GM23338 (cell line): ENCODE measurements around the gene CTNNA3. TPM values are rescaled to one million over a fixed set of nuclear protein-coding genes. Genes with fewer than 3 reads are reported as not detected.

Experiments
- ATAC-seq: fragments of 200-7000 bp; cut with Tn5 transposase; 3 replicates; pipeline ENCODE4 v1.9.1; 2020
- DNase-seq: peaks from one replicate; pipeline ENCODE4 v3.0.0-alpha.2; 2015; ENCODE audit warnings: low spot score
- H2AFZ ChIP-seq: fragments of 200-600 bp; sonication (generic); 2 replicates; pipeline ENCODE4 v1.8.0; 2016; ENCODE audit warnings: antibody characterized with exemption, mild to moderate bottlenecking, moderate library complexity
- H3F3A ChIP-seq: fragments of 200-600 bp; sonication (generic); replicated peaks from 2 replicates; pipeline ENCODE4 v1.8.0; 2017; ENCODE audit warnings: antibody characterized with exemption, mixed run types, low read depth
- H3K27ac ChIP-seq: fragments of 200-600 bp; sonication (generic); 2 replicates; pipeline ENCODE4 v1.6.1; 2016; ENCODE audit warnings: low read depth
- H3K27me3 ChIP-seq: fragments of 200-600 bp; sonication (generic); 2 replicates; pipeline ENCODE4 v1.8.0; 2016; ENCODE audit warnings: mild to moderate bottlenecking, mixed run types, moderate library complexity; ENCODE audit not compliant: insufficient read depth
- H3K36me3 ChIP-seq: fragments of 200-600 bp; sonication (generic); 2 replicates; pipeline ENCODE4 v1.8.0; 2016; ENCODE audit warnings: mild to moderate bottlenecking; ENCODE audit not compliant: insufficient read depth
- H3K4me1 ChIP-seq: fragments of 200-600 bp; sonication (generic); 2 replicates; pipeline ENCODE4 v1.8.0; 2016; ENCODE audit warnings: mild to moderate bottlenecking, moderate library complexity; ENCODE audit not compliant: insufficient read depth
- H3K4me2 ChIP-seq: fragments of 200-600 bp; sonication (generic); 2 replicates; pipeline ENCODE4 v1.7.1; 2017; ENCODE audit warnings: mixed run types
- H3K4me3 ChIP-seq: fragments of 200-600 bp; sonication (generic); 2 replicates; pipeline ENCODE4 v1.6.1; 2016; ENCODE audit warnings: mixed run types
- H3K79me2 ChIP-seq: fragments of 200-600 bp; sonication (generic); replicated peaks from 2 replicates; pipeline ENCODE4 v1.8.0; 2017; ENCODE audit warnings: mild to moderate bottlenecking; ENCODE audit not compliant: insufficient read depth
- H3K9me2 ChIP-seq: fragments of 200-600 bp; sonication (generic); 2 replicates; pipeline ENCODE4 v1.8.0; 2017; ENCODE audit not compliant: insufficient read depth
- H4K20me1 ChIP-seq: fragments of 200-600 bp; sonication (generic); replicated peaks from 2 replicates; pipeline ENCODE4 v1.8.0; 2017; ENCODE audit warnings: mild to moderate bottlenecking; ENCODE audit not compliant: insufficient read depth
- H3K27ac Mint-ChIP-seq: 2 replicates; pipeline ENCODE4 v1.8.0; 2020; ENCODE audit warnings: inconsistent platforms, mild to moderate bottlenecking, moderate library complexity, mixed read lengths
- H3K27me3 Mint-ChIP-seq: 3 replicates; pipeline ENCODE4 v1.8.0; 2022; ENCODE audit warnings: low read depth, mild to moderate bottlenecking, moderate library complexity, mixed read lengths, inconsistent platforms; ENCODE audit not compliant: insufficient read depth, poor library complexity
- H3K36me3 Mint-ChIP-seq: 3 replicates; pipeline ENCODE4 v1.8.0; 2021; ENCODE audit warnings: low read depth, mild to moderate bottlenecking, inconsistent platforms, moderate library complexity, mixed read lengths
- H3K4me1 Mint-ChIP-seq: 3 replicates; pipeline ENCODE4 v1.8.0; 2020; ENCODE audit warnings: mild to moderate bottlenecking, inconsistent platforms, mixed read lengths
- H3K4me3 Mint-ChIP-seq: 3 replicates; pipeline ENCODE4 v1.8.0; 2021; ENCODE audit warnings: moderate library complexity, mild to moderate bottlenecking, inconsistent platforms, mixed read lengths
- H3K9me3 Mint-ChIP-seq: 3 replicates; pipeline ENCODE4 v1.8.0; 2020; ENCODE audit warnings: moderate library complexity, mild to moderate bottlenecking, inconsistent platforms, mixed read lengths
- CREB1 ChIP-seq: fragments of 250-450 bp; sonication (Bioruptor Pico); IDR thresholded peaks from 2 replicates; pipeline ENCODE4 v1.5.0; 2020; ENCODE audit warnings: low read depth, mild to moderate bottlenecking, moderate library complexity
- CTCF ChIP-seq, 2 experiments: fragments of 200-600 bp in 1 of 2; sonication (generic) in 1 of 2; conservative IDR thresholded peaks; 2 replicates each; pipeline versions ENCODE4 v1.5.1 to v1.6.1; 2016 to 2017; ENCODE audit warnings: antibody characterized with exemption in 2 of 2, low read depth in 2 of 2, mild to moderate bottlenecking in 2 of 2, moderate library complexity in 1 of 2
- ETS1 ChIP-seq: IDR thresholded peaks from 2 replicates; pipeline ENCODE4 v1.6.1; 2016; ENCODE audit warnings: antibody characterized with exemption
- EZH2phosphoT487 ChIP-seq: fragments of 200-600 bp; sonication (generic); IDR thresholded peaks from one replicate; pipeline ENCODE4 v1.8.1; 2018; ENCODE audit warnings: antibody characterized with exemption; ENCODE audit not compliant: unreplicated experiment
- JUNB ChIP-seq: IDR thresholded peaks from one replicate; pipeline ENCODE4 v1.6.1; 2016; ENCODE audit warnings: antibody characterized with exemption; ENCODE audit not compliant: unreplicated experiment
- NANOG ChIP-seq: IDR thresholded peaks from 2 replicates; pipeline ENCODE4 v1.6.1; 2016; ENCODE audit warnings: antibody characterized with exemption, borderline replicate concordance
- POLR2AphosphoS5 ChIP-seq: IDR thresholded peaks from 2 replicates; pipeline ENCODE4 v1.6.1; 2016; ENCODE audit warnings: antibody characterized with exemption, low read depth
- ZNF114 ChIP-seq: fragments of 250-450 bp; sonication (Bioruptor Pico); IDR thresholded peaks from 2 replicates; pipeline ENCODE4 v1.5.0; 2020; ENCODE audit warnings: mild to moderate bottlenecking, moderate library complexity
- polyA plus RNA-seq: library from polyadenylated mRNA; unstranded; fragments of >200 nt; fragmentation: Nextera tagmentation; extraction: Ambion mirVana; gene quantifications from 2 replicates; pipeline ENCODE4 v1.2.1, GENCODE V29; 2016
- total RNA-seq: library from RNA; depleted of rRNA; stranded (reverse); fragments of >200 nt; shearing (Covaris generic); gene quantifications from 2 replicates; pipeline ENCODE4 v1.2.3, GENCODE V29; 2014
- TF ChIP-seq, protein P1 (sequence below): fragments of 250-450 bp; sonication (Bioruptor Pico); IDR thresholded peaks from 2 replicates; pipeline ENCODE4 v1.5.0; 2020; ENCODE audit warnings: mild to moderate bottlenecking, moderate library complexity

The CTNNA3 gene
- total and polyA plus RNA-seq, 2 experiments from 2014 or later = 0.71 to 3.3 TPM

GRCh38 chr10:66926841-66927240 is 769.2 kb downstream of the CTNNA3 start:
- no peak for TF ChIP-seq CTCF (conservative IDR thresholded peaks at IDR 0.05; ENCODE audit: low read depth in 2 of 2)
- no peak for TF ChIP-seq JUNB
- no peak for TF ChIP-seq ZNF114 (CRISPR knock-in tag)
- no peak for TF ChIP-seq ETS1
- no peak for TF ChIP-seq NANOG
- no peak for TF ChIP-seq POLR2AphosphoS5
- TF ChIP-seq, protein P1, sequence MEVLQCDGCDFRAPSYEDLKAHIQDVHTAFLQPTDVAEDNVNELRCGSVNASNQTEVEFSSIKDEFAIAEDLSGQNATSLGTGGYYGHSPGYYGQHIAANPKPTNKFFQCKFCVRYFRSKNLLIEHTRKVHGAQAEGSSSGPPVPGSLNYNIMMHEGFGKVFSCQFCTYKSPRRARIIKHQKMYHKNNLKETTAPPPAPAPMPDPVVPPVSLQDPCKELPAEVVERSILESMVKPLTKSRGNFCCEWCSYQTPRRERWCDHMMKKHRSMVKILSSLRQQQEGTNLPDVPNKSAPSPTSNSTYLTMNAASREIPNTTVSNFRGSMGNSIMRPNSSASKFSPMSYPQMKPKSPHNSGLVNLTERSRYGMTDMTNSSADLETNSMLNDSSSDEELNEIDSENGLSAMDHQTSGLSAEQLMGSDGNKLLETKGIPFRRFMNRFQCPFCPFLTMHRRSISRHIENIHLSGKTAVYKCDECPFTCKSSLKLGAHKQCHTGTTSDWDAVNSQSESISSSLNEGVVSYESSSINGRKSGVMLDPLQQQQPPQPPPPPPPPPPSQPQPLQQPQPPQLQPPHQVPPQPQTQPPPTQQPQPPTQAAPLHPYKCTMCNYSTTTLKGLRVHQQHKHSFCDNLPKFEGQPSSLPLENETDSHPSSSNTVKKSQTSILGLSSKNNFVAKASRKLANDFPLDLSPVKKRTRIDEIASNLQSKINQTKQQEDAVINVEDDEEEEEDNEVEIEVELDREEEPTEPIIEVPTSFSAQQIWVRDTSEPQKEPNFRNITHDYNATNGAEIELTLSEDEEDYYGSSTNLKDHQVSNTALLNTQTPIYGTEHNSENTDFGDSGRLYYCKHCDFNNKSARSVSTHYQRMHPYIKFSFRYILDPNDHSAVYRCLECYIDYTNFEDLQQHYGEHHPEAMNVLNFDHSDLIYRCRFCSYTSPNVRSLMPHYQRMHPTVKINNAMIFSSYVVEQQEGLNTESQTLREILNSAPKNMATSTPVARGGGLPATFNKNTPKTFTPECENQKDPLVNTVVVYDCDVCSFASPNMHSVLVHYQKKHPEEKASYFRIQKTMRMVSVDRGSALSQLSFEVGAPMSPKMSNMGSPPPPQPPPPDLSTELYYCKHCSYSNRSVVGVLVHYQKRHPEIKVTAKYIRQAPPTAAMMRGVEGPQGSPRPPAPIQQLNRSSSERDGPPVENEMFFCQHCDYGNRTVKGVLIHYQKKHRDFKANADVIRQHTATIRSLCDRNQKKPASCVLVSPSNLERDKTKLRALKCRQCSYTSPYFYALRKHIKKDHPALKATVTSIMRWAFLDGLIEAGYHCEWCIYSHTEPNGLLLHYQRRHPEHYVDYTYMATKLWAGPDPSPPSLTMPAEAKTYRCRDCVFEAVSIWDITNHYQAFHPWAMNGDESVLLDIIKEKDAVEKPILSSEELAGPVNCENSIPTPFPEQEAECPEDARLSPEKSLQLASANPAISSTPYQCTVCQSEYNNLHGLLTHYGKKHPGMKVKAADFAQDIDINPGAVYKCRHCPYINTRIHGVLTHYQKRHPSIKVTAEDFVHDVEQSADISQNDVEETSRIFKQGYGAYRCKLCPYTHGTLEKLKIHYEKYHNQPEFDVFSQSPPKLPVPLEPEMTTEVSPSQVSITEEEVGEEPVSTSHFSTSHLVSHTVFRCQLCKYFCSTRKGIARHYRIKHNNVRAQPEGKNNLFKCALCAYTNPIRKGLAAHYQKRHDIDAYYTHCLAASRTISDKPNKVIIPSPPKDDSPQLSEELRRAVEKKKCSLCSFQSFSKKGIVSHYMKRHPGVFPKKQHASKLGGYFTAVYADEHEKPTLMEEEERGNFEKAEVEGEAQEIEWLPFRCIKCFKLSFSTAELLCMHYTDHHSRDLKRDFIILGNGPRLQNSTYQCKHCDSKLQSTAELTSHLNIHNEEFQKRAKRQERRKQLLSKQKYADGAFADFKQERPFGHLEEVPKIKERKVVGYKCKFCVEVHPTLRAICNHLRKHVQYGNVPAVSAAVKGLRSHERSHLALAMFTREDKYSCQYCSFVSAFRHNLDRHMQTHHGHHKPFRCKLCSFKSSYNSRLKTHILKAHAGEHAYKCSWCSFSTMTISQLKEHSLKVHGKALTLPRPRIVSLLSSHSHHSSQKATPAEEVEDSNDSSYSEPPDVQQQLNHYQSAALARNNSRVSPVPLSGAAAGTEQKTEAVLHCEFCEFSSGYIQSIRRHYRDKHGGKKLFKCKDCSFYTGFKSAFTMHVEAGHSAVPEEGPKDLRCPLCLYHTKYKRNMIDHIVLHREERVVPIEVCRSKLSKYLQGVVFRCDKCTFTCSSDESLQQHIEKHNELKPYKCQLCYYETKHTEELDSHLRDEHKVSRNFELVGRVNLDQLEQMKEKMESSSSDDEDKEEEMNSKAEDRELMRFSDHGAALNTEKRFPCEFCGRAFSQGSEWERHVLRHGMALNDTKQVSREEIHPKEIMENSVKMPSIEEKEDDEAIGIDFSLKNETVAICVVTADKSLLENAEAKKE (CRISPR knock-in tag) = no peak
- TF ChIP-seq EZH2phosphoT487 = no peak
- TF ChIP-seq CREB1 (CRISPR knock-in tag) = no peak
- no peak overlapping the region for H3K27ac Mint-ChIP-seq
- H3K4me3 Mint-ChIP-seq = peak overlapping the region; percentile 75; the same call in 2 of the 3 replicates
- H3K27ac ChIP-seq = no peak overlapping the region
- peaks cover 21% of the 10 kb centered on the region for H3K27me3 Mint-ChIP-seq
- no peaks in the 10 kb centered on the region for H4K20me1 ChIP-seq
- no peak overlapping the region for H2AFZ ChIP-seq
- H3K4me3 ChIP-seq = 0 out of 2 replicates have a peak overlapping the region, but pooled peaks have one; percentile 35
- H3K9me3 Mint-ChIP-seq = no peaks in the 10 kb centered on the region
- peaks cover 50% of the 10 kb centered on the region for H3K4me1 Mint-ChIP-seq
- no peaks in the 10 kb centered on the region for H3F3A ChIP-seq
- H3K27me3 ChIP-seq = peaks cover 36% of the 10 kb centered on the region
- H3K36me3 ChIP-seq = no peaks in the 10 kb centered on the region
- no peak for DNase-seq
- H3K36me3 Mint-ChIP-seq = no peaks in the 10 kb centered on the region
- H3K79me2 ChIP-seq = no peaks in the 10 kb centered on the region
- peak; percentile 11; the same call in 2 of the 3 replicates for ATAC-seq
- H3K9me2 ChIP-seq = no peaks in the 10 kb centered on the region
- H3K4me1 ChIP-seq = peaks cover 40% of the 10 kb centered on the region
- H3K4me2 ChIP-seq = peak overlapping the region; percentile 73
